Measurements from ENCODE around the gene IL31.

DNA sequence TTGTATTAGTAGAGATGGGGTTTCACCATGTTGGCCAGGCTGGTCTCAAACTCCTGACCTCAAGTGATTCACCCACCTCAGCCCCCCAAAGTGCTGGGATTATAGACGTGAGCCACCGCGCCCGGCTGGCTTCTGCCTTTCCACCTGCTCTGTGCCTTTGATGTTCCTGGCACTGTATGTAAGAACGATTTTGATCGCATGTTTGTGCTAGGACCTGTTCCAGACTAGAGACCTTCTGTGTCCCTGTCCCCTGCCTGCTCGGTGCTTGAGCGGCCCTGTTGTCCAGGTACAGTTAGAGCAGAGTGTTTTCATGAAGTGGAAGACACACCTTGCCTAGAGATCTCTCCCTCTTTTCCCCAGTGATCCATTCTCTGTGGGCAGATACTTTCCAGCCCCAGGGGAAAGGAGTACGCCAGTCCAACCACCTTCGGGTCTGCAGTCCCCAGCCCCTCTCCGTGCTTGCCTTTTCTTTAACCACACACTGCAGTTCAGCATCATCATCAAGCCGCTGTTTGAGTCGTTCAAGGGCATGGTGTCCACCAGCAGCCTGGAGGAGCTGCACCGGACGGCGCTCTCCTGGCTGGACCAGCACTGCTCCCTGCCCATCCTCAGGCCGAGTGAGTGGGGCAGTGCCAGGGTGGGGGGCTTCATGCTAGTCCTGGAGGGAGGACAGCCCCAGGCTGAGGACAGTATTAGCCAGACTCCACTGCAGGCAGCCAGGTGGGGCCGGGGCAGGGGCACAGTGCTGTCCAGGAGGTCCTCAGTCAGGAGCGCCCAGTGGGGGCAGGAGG is 33.4 kb downstream of the IL31 start:
- TF ChIP-seq, protein P1, sequence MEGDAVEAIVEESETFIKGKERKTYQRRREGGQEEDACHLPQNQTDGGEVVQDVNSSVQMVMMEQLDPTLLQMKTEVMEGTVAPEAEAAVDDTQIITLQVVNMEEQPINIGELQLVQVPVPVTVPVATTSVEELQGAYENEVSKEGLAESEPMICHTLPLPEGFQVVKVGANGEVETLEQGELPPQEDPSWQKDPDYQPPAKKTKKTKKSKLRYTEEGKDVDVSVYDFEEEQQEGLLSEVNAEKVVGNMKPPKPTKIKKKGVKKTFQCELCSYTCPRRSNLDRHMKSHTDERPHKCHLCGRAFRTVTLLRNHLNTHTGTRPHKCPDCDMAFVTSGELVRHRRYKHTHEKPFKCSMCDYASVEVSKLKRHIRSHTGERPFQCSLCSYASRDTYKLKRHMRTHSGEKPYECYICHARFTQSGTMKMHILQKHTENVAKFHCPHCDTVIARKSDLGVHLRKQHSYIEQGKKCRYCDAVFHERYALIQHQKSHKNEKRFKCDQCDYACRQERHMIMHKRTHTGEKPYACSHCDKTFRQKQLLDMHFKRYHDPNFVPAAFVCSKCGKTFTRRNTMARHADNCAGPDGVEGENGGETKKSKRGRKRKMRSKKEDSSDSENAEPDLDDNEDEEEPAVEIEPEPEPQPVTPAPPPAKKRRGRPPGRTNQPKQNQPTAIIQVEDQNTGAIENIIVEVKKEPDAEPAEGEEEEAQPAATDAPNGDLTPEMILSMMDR (IDR thresholded peaks at IDR 0.05; ENCODE audit: insufficient read depth, low read length, poor library complexity, severe bottlenecking) = no peak
- TF ChIP-seq EZH2phosphoT487 (conservative IDR thresholded peaks at IDR 0.05; ENCODE audit: low read length) = no peak
